Cardiac fibroblast (primary cell): ENCODE measurements around the gene ADAMTSL3.

Source experiments
- DNase-seq, 2 donors: peaks; one replicate each; pipeline versions ENCODE4 v3.0.0 to v3.0.0-alpha.2; 2010; ENCODE audit warnings: low read depth in 2 of 2
- H3K4me3 ChIP-seq, 2 donors: replicated peaks in 1 of 2; 1 replicate in 1 of 2; 2 replicates in 1 of 2; pipeline ENCODE4 v1.5.1; 2011; ENCODE audit warnings: low read depth in 2 of 2, low read length in 2 of 2, mild to moderate bottlenecking in 2 of 2, moderate library complexity in 1 of 2
- TF ChIP-seq, protein P1 (sequence below): IDR thresholded peaks from one replicate; pipeline ENCODE4 v1.5.1; 2011; ENCODE audit warnings: low read depth, mild to moderate bottlenecking, low read length, inconsistent platforms

The ADAMTSL3 gene

GRCh38 chr15:83984601-83985000, 330.7 kb downstream of the ADAMTSL3 start:
- DNase-seq, result no peak
- TF ChIP-seq, protein P1, sequence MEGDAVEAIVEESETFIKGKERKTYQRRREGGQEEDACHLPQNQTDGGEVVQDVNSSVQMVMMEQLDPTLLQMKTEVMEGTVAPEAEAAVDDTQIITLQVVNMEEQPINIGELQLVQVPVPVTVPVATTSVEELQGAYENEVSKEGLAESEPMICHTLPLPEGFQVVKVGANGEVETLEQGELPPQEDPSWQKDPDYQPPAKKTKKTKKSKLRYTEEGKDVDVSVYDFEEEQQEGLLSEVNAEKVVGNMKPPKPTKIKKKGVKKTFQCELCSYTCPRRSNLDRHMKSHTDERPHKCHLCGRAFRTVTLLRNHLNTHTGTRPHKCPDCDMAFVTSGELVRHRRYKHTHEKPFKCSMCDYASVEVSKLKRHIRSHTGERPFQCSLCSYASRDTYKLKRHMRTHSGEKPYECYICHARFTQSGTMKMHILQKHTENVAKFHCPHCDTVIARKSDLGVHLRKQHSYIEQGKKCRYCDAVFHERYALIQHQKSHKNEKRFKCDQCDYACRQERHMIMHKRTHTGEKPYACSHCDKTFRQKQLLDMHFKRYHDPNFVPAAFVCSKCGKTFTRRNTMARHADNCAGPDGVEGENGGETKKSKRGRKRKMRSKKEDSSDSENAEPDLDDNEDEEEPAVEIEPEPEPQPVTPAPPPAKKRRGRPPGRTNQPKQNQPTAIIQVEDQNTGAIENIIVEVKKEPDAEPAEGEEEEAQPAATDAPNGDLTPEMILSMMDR, result no peak
- H3K4me3 ChIP-seq, result no peak overlapping the region

DNA sequence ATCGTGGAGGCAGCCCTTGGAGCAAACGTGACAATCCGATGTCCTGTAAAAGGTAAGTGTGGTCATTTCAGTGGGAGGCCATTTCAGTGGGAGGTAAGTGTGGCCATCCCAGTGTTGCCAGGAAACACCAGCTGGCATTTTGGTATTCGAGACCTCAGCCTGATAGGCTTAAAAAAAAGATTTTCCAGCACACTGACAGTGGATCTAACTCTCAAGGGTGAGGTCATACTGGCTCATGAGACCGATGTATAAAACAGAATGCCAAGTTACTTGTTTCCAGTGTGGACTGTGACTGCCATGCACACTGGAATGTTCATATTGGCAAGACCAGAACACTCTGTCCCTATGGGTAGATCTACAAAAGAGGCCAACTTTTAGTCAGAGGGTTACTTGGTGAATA, 337.2 kb downstream of the ADAMTSL3 start:
- no peak for DNase-seq
- no peak overlapping the region for H3K4me3 ChIP-seq
- TF ChIP-seq, protein P1, result no peak

DNA sequence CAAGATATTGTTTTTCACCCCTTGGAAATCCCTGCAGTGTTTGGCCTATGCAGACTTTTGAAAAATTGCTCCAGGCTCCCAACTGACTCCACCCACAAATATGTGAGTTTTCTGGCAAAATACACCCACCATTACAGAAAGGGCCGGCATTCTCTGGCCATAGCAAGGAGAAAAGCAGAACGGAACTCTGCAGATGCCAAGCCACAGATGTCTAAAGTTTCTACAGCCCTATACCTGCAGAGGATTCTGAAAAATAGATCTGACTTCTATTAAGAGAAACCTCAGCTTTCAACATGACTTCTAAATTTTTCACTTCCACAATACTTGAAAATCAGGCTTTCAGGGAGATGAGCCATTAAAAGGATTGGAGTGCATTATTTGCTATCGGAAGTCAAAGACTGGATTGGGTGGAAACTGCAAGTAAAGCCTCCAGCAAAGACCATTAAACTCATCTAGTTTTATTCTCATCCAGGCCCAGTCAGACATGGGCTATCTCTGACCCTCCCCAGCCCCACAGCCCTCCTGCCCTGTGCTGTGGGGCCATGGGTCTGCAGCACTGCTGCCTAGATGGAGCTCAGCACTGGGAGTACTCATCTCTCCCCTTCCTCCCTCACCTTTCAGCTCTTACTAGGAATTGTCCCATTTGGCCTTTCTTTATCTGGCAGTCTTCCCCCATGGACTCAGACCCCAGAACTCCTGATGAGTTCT, 338.6 kb downstream of the ADAMTSL3 start:
- TF ChIP-seq, protein P1, result no peak
- no peak for DNase-seq
- H3K4me3 ChIP-seq, result no peak overlapping the region

DNA sequence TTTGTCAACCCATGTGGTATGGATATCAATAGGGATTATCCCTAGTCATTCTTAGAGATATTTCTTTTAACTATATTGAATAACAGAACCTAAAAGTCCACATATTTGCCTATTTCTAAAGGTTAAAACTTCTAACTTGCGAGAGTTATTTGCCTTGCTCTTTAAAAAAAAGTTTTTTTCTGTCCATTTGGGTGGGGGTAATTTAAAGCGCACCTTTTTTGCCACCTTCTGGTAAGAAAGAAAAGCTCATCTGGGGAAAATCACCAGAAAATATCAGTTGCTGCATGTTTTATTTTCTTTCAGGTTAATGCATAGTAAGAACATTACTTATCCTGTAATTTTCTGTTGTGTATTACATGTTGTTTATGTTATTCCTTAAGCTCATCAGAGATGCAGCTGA, 339.7 kb downstream of the ADAMTSL3 start:
- TF ChIP-seq, protein P1, result peak; percentile 9
- DNase-seq, result no peak
- H3K4me3 ChIP-seq, result no peak overlapping the region

DNA sequence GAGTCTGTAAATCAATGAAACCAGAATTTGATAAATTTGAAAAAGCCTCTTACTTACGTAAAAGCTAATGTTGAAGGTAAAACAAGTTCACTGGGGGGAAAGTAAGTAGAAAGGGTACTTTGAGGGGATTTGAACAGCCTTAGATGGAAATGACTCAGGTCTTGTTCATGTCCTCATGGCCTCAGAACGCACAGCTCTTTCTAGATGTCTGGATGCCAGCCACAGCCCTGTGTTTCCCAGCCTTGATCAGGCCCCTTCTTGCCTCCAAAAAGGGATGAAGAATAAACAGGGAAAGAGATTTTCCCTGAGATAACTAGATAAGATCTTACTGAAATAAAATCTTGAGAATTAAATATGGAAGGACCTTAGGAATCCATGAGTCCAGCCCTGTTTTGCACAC, 344.6 kb downstream of the ADAMTSL3 start:
- no peak for DNase-seq
- TF ChIP-seq, protein P1, result no peak
- H3K4me3 ChIP-seq, result no peak overlapping the region

DNA sequence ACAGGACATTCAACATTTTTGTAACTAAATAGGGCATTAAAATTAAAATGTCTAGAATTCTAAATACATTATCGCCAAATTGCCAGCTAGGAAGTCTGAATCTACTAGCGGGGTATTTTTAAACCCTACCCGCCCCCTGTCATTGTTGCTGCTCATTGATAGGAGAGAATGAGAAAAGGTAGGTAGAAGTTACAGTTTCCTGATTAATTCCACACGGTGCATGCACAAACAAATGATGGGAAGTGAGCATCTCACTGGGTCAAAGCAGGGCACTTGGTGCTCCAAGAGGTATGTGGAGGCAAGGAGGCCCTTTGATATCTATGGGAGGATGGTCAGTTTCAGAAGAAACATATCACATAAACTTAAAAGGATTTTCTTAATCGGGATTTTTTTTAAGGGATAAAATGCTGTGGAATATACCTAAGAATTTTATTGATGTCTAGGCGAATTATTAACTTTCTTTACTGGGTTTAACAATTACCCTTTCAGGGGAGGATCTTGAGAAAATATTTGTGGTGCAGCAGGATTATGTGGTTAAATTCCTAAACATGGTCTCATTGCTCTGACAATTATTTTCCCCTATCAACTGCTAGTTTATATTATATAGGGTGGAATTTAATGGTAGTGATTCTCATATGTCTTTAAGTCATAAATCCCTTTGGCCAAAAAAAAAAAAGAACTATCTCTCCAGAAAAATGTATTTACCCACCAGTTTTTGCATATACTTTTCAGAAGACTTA, 345.6 kb downstream of the ADAMTSL3 start:
- TF ChIP-seq, protein P1, result no peak
- no peak overlapping the region for H3K4me3 ChIP-seq
- DNase-seq, result peak in 1 of 2 donors; percentile 6
